Thoracic aorta (tissue), 2 donors: ENCODE results near the gene PDE8A. TPM values are rescaled to one million over a fixed set of nuclear protein-coding genes. Genes with fewer than 3 reads are reported as not detected.
"Not testable (repeated sequence)": the region's sequence is repeated elsewhere in the genome, so short reads cannot be mapped to it uniquely, and the experiment has no call there.

ENCODE experiments used
- ATAC-seq: fragments of 150-250 bp; one replicate; pipeline ENCODE4 v1.8.0; 2017; ENCODE audit warnings: low read depth; ENCODE audit not compliant: insufficient number of reproducible peaks, low FRiP score
- DNase-seq: peaks from one replicate; pipeline ENCODE4 v3.0.0-alpha.2; 2020; ENCODE audit warnings: low spot score
- H3K27ac ChIP-seq, 2 donors: fragments of 200-600 bp; sonication (generic); 1 replicate in 1 of 2; 2 replicates in 1 of 2; pipeline ENCODE4 v1.5.1; 2016; ENCODE audit warnings: mild to moderate bottlenecking in 2 of 2, moderate library complexity in 2 of 2
- H3K27me3 ChIP-seq: fragments of 200-600 bp; sonication (generic); replicated peaks from 2 replicates; pipeline ENCODE4 v1.6.0; 2016; ENCODE audit warnings: mild to moderate bottlenecking; ENCODE audit not compliant: insufficient read depth
- H3K36me3 ChIP-seq: fragments of 200-600 bp; sonication (generic); one replicate; pipeline ENCODE4 v1.5.1; 2016
- H3K4me1 ChIP-seq, 2 donors: fragments of 200-600 bp; sonication (generic); 1 replicate in 1 of 2; 2 replicates in 1 of 2; pipeline versions ENCODE4 v1.5.1 to v1.6.0; 2016; ENCODE audit warnings: low read depth in 2 of 2, mild to moderate bottlenecking in 1 of 2; ENCODE audit not compliant: control insufficient read depth in 1 of 2
- H3K4me3 ChIP-seq: fragments of 200-600 bp; sonication (generic); 2 replicates; pipeline ENCODE4 v1.5.1; 2016; ENCODE audit warnings: mild to moderate bottlenecking
- H3K9me3 ChIP-seq: fragments of 200-600 bp; sonication (generic); 2 replicates; pipeline ENCODE4 v1.5.1; 2016
- CTCF ChIP-seq: fragments of 200-600 bp; sonication (generic); IDR thresholded peaks from one replicate; pipeline ENCODE4 v1.5.1; 2019; ENCODE audit warnings: antibody characterized with exemption
- total RNA-seq, 2 donors: library from RNA; depleted of rRNA; stranded (reverse); fragments of >200 nt; gene quantifications; one replicate each; pipeline versions ENCODE4 v1.1.0 to v1.2.3, GENCODE V29; 2016

The PDE8A gene
- total RNA-seq, 2 donors from 2014 or later: 35.1 to 43.7 TPM

- no peaks in the 10 kb centered on the region for H3K36me3 ChIP-seq
- no peaks in the 10 kb centered on the region for H3K4me1 ChIP-seq
- no peak for TF ChIP-seq CTCF
- H3K27me3 ChIP-seq: no peaks in the 10 kb centered on the region
- H3K9me3 ChIP-seq: peaks cover 13% of the 10 kb centered on the region
- ATAC-seq (no peak), DNase-seq (no peak)
- H3K4me3 ChIP-seq: no peak overlapping the region
- no peak overlapping the region for H3K27ac ChIP-seq
Observed at GRCh38 chr15:85174521-85174920, 192.9 kb downstream of the PDE8A start.

GRCh38 chr15:85177042-85177515 is 195.4 kb downstream of the PDE8A start:
- not testable (repeated sequence) for ATAC-seq, H3K36me3 ChIP-seq, H3K9me3 ChIP-seq, H3K27ac ChIP-seq, H3K4me3 ChIP-seq, H3K27me3 ChIP-seq, H3K4me1 ChIP-seq, DNase-seq

- no peak for DNase-seq
- H3K27ac ChIP-seq: no peak overlapping the region
- no peak for ATAC-seq
- no peaks in the 10 kb centered on the region for H3K4me1 ChIP-seq
- no peak overlapping the region for H3K4me3 ChIP-seq
- H3K9me3 ChIP-seq: no peaks in the 10 kb centered on the region
- TF ChIP-seq CTCF: no peak
- no peaks in the 10 kb centered on the region for H3K27me3 ChIP-seq
- no peaks in the 10 kb centered on the region for H3K36me3 ChIP-seq
Observed at GRCh38 chr15:85178308-85178707, 196.7 kb downstream of the PDE8A start.

GRCh38 chr15:85179700-85180099 is 198.0 kb downstream of the PDE8A start:
- Histone ChIP-seq H3K27me3 (no peaks in the 10 kb centered on the region), H3K4me1 (no peaks in the 10 kb centered on the region), H3K36me3 (no peaks in the 10 kb centered on the region), H3K4me3 (no peak overlapping the region), H3K27ac (no peak overlapping the region), H3K9me3 (no peaks in the 10 kb centered on the region)
- ATAC-seq (no peak), DNase-seq (no peak)
- TF ChIP-seq CTCF: no peak

- not testable (repeated sequence) for H3K27ac ChIP-seq, ATAC-seq, H3K4me1 ChIP-seq, H3K4me3 ChIP-seq, DNase-seq, H3K27me3 ChIP-seq, H3K36me3 ChIP-seq, H3K9me3 ChIP-seq
Observed at GRCh38 chr15:85185350-85185749, 203.7 kb downstream of the PDE8A start.

- not testable (repeated sequence) for H3K27ac ChIP-seq, H3K36me3 ChIP-seq, H3K9me3 ChIP-seq, H3K4me1 ChIP-seq, H3K4me3 ChIP-seq, H3K27me3 ChIP-seq, DNase-seq, ATAC-seq
Observed at GRCh38 chr15:85188171-85188577, 206.5 kb downstream of the PDE8A start.

Other genes starting within 250 kb of the PDE8A start
- gene ZNF592, start 233.3 kb upstream of the PDE8A start, total RNA-seq: 10 to 100 TPM; 24.4 to 26.7 TPM
- gene ALPK3, start 164.5 kb upstream of the PDE8A start, total RNA-seq: 10 to 100 TPM; 56.9 to 81.1 TPM
- 1 to 10 TPM in 1 of 2 donors, under 1 TPM in 1; 0.41 to 1.6 TPM for gene SLC28A1, start 97.2 kb upstream of the PDE8A start, total RNA-seq